ENCODE measurements around the gene KCNS1.

GRCh38 chr20:45056473-45057173, 44.3 kb downstream of the KCNS1 start:
- TF ChIP-seq CTCF (conservative IDR thresholded peaks at IDR 0.05 in 1 of 2, IDR thresholded peaks at IDR 0.05 in 1 of 2; ENCODE audit: low read depth in 1 of 2, low read length in 2 of 2) (no peak), EZH2 (IDR thresholded peaks at IDR 0.05; ENCODE audit: low read length, missing control alignments) (no peak)

All from fibroblast of lung (primary cell).